Sigmoid colon (tissue), 3 donors: ENCODE data around the gene LHFPL4.
"Not testable (repeated sequence)": the region's sequence is repeated elsewhere in the genome, so short reads cannot be mapped to it uniquely, and the experiment has no call there.

ENCODE experiments used
- POLR2A ChIP-seq, 2 donors: fragments of 450-650 bp; IDR thresholded peaks; one replicate each; pipeline ENCODE4 v1.6.1; 2016; ENCODE audit warnings: antibody characterized with exemption in 2 of 2, mild to moderate bottlenecking in 2 of 2, moderate library complexity in 2 of 2
- TF ChIP-seq, protein P1 (sequence below), 4 experiments: fragments of 450-650 bp in 3 of 4; fragments of 200-600 bp in 1 of 4; IDR thresholded peaks; one replicate each; pipeline ENCODE4 v1.5.1; 2016 to 2019; ENCODE audit warnings: antibody characterized with exemption in 4 of 4, mild to moderate bottlenecking in 3 of 4, moderate library complexity in 2 of 4

DNA sequence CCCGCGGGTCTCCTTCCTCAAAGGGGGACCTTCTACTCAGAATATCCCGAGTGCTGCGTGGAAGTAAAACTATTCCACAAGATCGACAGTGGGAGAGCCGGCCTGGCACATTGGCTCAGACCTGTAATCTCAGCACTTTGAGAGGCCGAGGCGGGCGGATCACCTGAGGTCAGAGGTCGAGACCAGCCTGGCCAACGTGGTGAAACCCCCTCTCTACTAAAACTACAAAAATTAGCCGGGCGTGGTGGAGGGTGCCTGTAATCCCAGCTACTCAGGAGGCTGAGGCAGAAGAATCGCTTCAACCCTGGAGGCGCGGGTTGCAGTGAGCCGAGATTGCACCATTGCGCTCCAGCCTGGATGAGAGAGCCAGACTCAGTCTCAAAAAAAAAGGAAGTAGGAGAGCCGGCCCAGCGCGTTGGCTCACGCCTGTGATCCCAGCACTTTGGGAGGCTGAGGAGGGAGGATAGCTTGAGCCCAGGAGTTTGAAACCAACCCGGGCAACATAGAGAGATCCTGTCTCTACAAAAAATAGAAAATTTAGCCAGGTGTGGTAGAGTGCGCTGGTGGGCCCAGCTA is 47.5 kb upstream of the LHFPL4 start:
- not testable (repeated sequence) for TF ChIP-seq POLR2A (IDR thresholded peaks at IDR 0.05)
- TF ChIP-seq, protein P1, sequence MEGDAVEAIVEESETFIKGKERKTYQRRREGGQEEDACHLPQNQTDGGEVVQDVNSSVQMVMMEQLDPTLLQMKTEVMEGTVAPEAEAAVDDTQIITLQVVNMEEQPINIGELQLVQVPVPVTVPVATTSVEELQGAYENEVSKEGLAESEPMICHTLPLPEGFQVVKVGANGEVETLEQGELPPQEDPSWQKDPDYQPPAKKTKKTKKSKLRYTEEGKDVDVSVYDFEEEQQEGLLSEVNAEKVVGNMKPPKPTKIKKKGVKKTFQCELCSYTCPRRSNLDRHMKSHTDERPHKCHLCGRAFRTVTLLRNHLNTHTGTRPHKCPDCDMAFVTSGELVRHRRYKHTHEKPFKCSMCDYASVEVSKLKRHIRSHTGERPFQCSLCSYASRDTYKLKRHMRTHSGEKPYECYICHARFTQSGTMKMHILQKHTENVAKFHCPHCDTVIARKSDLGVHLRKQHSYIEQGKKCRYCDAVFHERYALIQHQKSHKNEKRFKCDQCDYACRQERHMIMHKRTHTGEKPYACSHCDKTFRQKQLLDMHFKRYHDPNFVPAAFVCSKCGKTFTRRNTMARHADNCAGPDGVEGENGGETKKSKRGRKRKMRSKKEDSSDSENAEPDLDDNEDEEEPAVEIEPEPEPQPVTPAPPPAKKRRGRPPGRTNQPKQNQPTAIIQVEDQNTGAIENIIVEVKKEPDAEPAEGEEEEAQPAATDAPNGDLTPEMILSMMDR (IDR thresholded peaks at IDR 0.05): not testable (repeated sequence)
